Caki2 (cell line): Measurements from ENCODE around the gene ABHD17B. TPM values are rescaled to one million over a fixed set of nuclear protein-coding genes. Genes with fewer than 3 reads are reported as not detected.
A peak's percentile ranks its signal among the peaks of the same experiment; 100 is the strongest.
"Not testable (repeated sequence)": the region's sequence is repeated elsewhere in the genome, so short reads cannot be mapped to it uniquely, and the experiment has no call there.

ENCODE experiments used
- DNase-seq: peaks from one replicate; pipeline ENCODE4 v3.0.0-alpha.2; 2015; ENCODE audit warnings: low read depth
- in situ Hi-C: cut with HindIII; loops from 2 replicates; pipeline ENCODE4 v1.10.0; 2016; ENCODE audit warnings: low sequenced_read_pairs, low pct_unique_long_range_greater_than_20kb, mixed read lengths
- total RNA-seq: library from RNA; depleted of rRNA; stranded (reverse); fragments of >200 nt; shearing (Covaris generic); gene quantifications from 2 replicates; pipeline ENCODE4 v1.2.3, GENCODE V29; 2014; ENCODE audit warnings: low replicate concordance; rRNA removed

Gene ABHD17B
- 14.6 and 28.0 TPM in 2 replicates for total RNA-seq

GRCh38 chr9:71911061-71911907, at the start of gene ABHD17B, which contains the start of gene C9orf85:
ABHD17B (minus strand) TSS chr9:71911193; CDS start chr9:71875080, 36,113 bp downstream.
C9orf85 (plus strand) TSS chr9:71911639; CDS start chr9:71911735, 96 bp downstream.
- peak; percentile 99 for DNase-seq

GRCh38 chr9:71955300-71955915, 44.4 kb upstream of the ABHD17B start:
- in situ Hi-C loops = no loop called here
- DNase-seq = no peak

More at GRCh38 chr9:71911061-71911907, at the start of gene ABHD17B, which contains the start of gene C9orf85:
- in situ Hi-C loops = no loop called here

- in situ Hi-C loops, DNase-seq: not testable (repeated sequence)
These were observed 43.7 kb upstream of the ABHD17B start for GRCh38 chr9:71954652-71955051.

- no peak for DNase-seq
- in situ Hi-C loops = no loop called here
These were observed 33.9 kb upstream of the ABHD17B start for GRCh38 chr9:71944754-71945375.

GRCh38 chr9:71941998-71942567, 31.1 kb upstream of the ABHD17B start:
- in situ Hi-C loops = no loop called here
- no peak for DNase-seq

- DNase-seq = no peak
- in situ Hi-C loops = no loop called here
These were observed 30.1 kb upstream of the ABHD17B start for GRCh38 chr9:71941060-71941568.

- no peak for DNase-seq
- in situ Hi-C loops = no loop called here
These were observed 26.9 kb upstream of the ABHD17B start for GRCh38 chr9:71937898-71938297.

- DNase-seq = no peak
- in situ Hi-C loops = no loop called here
These were observed 26.2 kb upstream of the ABHD17B start for GRCh38 chr9:71937070-71937625.

GRCh38 chr9:71936066-71936465, 25.1 kb upstream of the ABHD17B start:
- DNase-seq = no peak
- in situ Hi-C loops = no loop called here

GRCh38 chr9:71931166-71931565, 20.2 kb upstream of the ABHD17B start:
- in situ Hi-C loops = no loop called here

GRCh38 chr9:71929791-71930440, 18.9 kb upstream of the ABHD17B start:
- in situ Hi-C loops = no loop called here
- DNase-seq = no peak

More at GRCh38 chr9:71931166-71931565, 20.2 kb upstream of the ABHD17B start:
- no peak for DNase-seq

- DNase-seq = no peak
- in situ Hi-C loops = no loop called here
These were observed 18.2 kb upstream of the ABHD17B start for GRCh38 chr9:71929223-71929622.

- in situ Hi-C loops = no loop called here
- no peak for DNase-seq
These were observed 17.8 kb upstream of the ABHD17B start for GRCh38 chr9:71928806-71929205.

- in situ Hi-C loops = no loop called here
These were observed 17.4 kb upstream of the ABHD17B start for GRCh38 chr9:71928376-71928775.

GRCh38 chr9:71925834-71926233, 14.8 kb upstream of the ABHD17B start:
- in situ Hi-C loops = no loop called here
- DNase-seq = no peak

More at GRCh38 chr9:71928376-71928775, 17.4 kb upstream of the ABHD17B start:
- DNase-seq = no peak

GRCh38 chr9:71924576-71924975, 13.6 kb upstream of the ABHD17B start:
- in situ Hi-C loops = no loop called here
- DNase-seq = no peak

GRCh38 chr9:71921190-71921814, 10.3 kb upstream of the ABHD17B start:
- in situ Hi-C loops = no loop called here
- DNase-seq = no peak
